HG02938 (cell line): ENCODE results near the gene STXBP5.
"Not testable (repeated sequence)": the region's sequence is repeated elsewhere in the genome, so short reads cannot be mapped to it uniquely, and the experiment has no call there.

Source experiments
- ATAC-seq: cut with Tn5 transposase; IDR thresholded peaks from one replicate; pipeline ENCODE4 v1.9.1; 2021; ENCODE audit warnings: mild to moderate bottlenecking, moderate library complexity; ENCODE audit not compliant: unreplicated experiment

Gene STXBP5

GRCh38 chr6:147244832-147245231, 40.6 kb downstream of the STXBP5 start:
- no peak for ATAC-seq

- ATAC-seq, result no peak
Measured at GRCh38 chr6:147245693-147246092, 41.5 kb downstream of the STXBP5 start.

GRCh38 chr6:147246853-147247635, 42.8 kb downstream of the STXBP5 start:
- ATAC-seq, result no peak

GRCh38 chr6:147248859-147249258, 44.6 kb downstream of the STXBP5 start:
- ATAC-seq, result no peak

- no peak for ATAC-seq
Measured at GRCh38 chr6:147251072-147251471, 46.9 kb downstream of the STXBP5 start.

- not testable (repeated sequence) for ATAC-seq
Measured at GRCh38 chr6:147254929-147255473, 50.8 kb downstream of the STXBP5 start.

- ATAC-seq, result no peak
Measured at GRCh38 chr6:147255948-147256674, 51.9 kb downstream of the STXBP5 start.

GRCh38 chr6:147257760-147258159, 53.5 kb downstream of the STXBP5 start:
- ATAC-seq, result no peak

- ATAC-seq, result no peak
Measured at GRCh38 chr6:147260091-147260490, 55.9 kb downstream of the STXBP5 start.

GRCh38 chr6:147262946-147263345, 58.7 kb downstream of the STXBP5 start:
- no peak for ATAC-seq

- ATAC-seq, result no peak
Measured at GRCh38 chr6:147266821-147267220, 62.6 kb downstream of the STXBP5 start.

- ATAC-seq, result no peak
Measured at GRCh38 chr6:147267658-147268057, 63.4 kb downstream of the STXBP5 start.

- no peak for ATAC-seq
Measured at GRCh38 chr6:147268254-147268653, 64.0 kb downstream of the STXBP5 start.

- no peak for ATAC-seq
Measured at GRCh38 chr6:147274012-147274411, 69.8 kb downstream of the STXBP5 start.

GRCh38 chr6:147274776-147275175, 70.6 kb downstream of the STXBP5 start:
- ATAC-seq, result no peak

GRCh38 chr6:147278891-147279290, 74.7 kb downstream of the STXBP5 start:
- ATAC-seq, result no peak

- ATAC-seq, result no peak
Measured at GRCh38 chr6:147279427-147279826, 75.2 kb downstream of the STXBP5 start.

GRCh38 chr6:147281895-147282565, 77.8 kb downstream of the STXBP5 start:
- no peak for ATAC-seq

- no peak for ATAC-seq
Measured at GRCh38 chr6:147282566-147282959, 78.3 kb downstream of the STXBP5 start.

GRCh38 chr6:147283460-147283859, 79.2 kb downstream of the STXBP5 start:
- ATAC-seq, result no peak

- peak; percentile 67 for ATAC-seq
Measured at GRCh38 chr6:147285087-147285855, 81.1 kb downstream of the STXBP5 start.
